WTC11 (cell line): ENCODE measurements around the gene GPR85.

Source experiments
- CTCF ChIP-seq: fragments of 200-600 bp; IDR thresholded peaks from 2 replicates; pipeline ENCODE4 v1.8.0; 2022; ENCODE audit warnings: antibody characterized with exemption
- MAX ChIP-seq: sonication (generic); formaldehyde crosslinking; IDR thresholded peaks from 2 replicates; pipeline ENCODE4 v1.8.0; 2022; ENCODE audit warnings: mild to moderate bottlenecking, missing genetic modification reagents
- ZNF396 ChIP-seq: fragments of 250-450 bp; sonication (Bioruptor Pico); IDR thresholded peaks from 2 replicates; pipeline ENCODE4 v1.8.0; 2021; ENCODE audit warnings: mild to moderate bottlenecking, moderate library complexity, borderline replicate concordance

GRCh38 chr7:113084496-113085172 is 2.0 kb downstream of the GPR85 start:
- TF ChIP-seq ZNF396 (CRISPR knock-in tag) (no peak), CTCF (no peak), MAX (CRISPR knock-in tag) (no peak)
